Urothelium cell line (cell line): ENCODE measurements around the gene FBXL22.

Experiments
- DNase-seq: peaks from one replicate; pipeline ENCODE4 v3.0.0; 2011; ENCODE audit warnings: low spot score, mixed read lengths
- FAIRE-seq: peaks from 2 replicates; lab custom pipeline; 2011; peaks lifted over from hg19 to GRCh38; lab: Jason Lieb, UNC

FBXL22 gene

DNA sequence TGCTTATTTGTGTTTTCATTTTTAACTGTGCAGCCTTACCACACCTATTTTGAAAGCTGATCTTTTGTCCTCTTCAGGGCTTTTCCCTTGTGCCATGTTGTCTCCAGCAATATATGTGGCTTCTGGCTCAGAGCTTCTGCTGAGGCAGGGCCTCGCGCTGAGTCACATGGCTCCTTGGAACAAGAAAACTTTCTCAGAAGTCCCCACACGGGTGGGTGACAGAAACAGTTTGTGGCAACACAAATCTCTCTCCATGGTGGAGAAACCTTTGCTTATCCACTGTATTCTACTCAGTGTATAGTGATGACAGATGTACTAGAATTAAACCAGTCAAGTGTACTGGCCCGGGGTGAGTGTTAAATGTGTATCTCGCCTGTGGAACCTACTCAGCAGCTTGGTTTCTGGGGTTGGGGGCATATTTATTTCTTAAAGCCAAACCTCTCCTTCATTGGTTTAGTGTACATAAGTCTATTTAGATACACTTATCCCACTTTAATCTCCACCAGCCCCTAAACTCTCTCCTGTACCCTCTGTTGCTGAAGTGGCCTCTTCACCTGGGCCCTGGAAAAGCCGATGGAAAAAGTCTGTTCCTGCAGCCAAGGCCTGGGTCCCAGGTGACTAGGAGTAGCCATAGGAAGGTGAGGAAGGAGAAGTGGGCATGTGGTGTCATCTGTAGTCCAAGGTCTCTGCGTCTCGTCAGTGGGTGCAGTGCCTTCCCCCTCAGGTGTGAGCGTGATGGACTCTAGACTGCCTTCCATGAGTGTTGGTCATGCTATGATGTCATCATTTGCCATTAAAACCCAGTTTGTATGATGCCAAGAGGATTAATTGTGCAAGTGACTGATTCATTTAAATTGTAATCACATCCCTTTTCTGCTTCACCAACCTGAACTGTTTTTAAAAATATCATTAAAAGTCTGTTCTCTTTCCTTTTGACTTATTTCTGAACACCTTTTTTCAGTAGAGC lies 3.2 kb upstream of the FBXL22 start:
- FAIRE-seq (no peak), DNase-seq (no peak)

DNA sequence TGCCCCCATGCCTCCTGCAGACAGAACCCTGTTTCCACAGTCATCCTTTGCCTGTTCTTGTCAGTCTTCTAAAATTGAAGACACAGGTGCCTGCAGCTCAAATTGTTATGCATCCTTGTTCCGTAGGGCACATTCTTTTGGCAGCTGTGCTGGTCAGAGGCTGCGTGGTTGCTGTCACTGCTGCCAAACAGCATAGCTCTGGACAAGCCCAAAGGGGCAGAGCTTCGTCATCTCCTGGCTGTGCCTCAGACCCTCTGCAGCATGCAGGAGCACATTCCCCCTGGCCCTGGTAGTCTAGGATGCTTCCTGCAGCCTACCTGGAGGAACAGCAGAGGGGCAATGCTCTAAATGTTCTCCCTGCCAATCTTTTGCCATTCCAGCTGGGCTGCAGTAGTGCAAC lies 2.1 kb upstream of the FBXL22 start:
- no peak for DNase-seq
- FAIRE-seq, result no peak

DNA sequence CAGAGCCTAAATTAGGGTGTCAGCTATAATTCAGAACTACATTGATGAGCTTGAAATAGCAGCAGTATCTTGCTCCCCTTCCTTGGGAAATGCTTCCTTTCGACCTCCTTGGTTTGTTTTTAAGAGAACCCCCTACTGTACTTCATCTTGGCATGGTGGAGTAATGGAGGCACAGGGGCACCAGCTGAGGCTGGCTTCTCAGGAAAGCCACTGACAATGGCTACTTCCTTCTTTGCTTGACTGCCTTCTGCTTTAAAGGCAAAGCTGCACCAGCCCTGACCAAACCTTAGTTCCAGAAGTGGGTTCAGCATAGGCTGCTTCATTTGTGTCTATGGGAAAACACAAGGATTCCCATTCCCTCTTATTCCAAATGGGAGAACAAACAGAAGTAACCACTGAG lies 1.5 kb upstream of the FBXL22 start:
- DNase-seq, result no peak
- no peak for FAIRE-seq

DNA sequence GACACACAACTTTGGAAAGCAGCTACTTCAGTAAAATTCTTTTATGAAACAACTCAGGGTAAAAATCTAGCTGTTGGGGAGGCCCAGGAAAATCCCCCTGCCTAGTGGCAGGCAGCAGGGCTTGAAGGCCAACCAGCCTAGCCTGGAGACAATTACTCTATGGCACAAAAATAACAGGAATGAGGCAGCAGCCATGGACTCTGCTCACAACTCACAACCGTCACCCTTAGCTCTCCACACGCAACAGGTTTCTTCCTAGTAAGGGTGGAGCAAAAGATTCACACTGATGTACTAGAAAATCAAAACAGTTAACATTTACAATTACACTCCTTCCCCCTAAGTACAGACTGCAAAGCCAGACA lies 530 bp upstream of the FBXL22 start:
- FAIRE-seq, result no peak
- no peak for DNase-seq

DNA sequence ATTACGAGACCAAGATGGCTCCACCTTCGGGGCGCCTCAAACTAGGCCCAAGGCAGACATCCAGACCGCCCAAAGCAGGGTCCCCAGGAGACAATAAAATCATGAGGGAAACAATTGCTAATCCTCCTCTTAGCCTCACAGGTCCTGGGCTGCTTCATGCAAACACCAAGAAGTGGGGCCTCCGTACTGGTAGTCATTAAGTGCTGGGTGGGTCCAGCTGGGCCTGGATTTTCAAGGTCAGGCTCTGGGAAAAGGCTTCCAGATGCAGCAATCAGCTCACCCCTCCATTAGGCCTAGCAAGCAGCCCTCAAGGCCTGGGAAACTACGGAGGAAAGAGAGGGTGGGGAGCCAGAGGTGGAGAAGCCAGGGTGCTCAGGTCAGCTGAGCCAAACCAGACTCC lies 634 bp downstream of the FBXL22 start:
- DNase-seq, result no peak
- no peak for FAIRE-seq

DNA sequence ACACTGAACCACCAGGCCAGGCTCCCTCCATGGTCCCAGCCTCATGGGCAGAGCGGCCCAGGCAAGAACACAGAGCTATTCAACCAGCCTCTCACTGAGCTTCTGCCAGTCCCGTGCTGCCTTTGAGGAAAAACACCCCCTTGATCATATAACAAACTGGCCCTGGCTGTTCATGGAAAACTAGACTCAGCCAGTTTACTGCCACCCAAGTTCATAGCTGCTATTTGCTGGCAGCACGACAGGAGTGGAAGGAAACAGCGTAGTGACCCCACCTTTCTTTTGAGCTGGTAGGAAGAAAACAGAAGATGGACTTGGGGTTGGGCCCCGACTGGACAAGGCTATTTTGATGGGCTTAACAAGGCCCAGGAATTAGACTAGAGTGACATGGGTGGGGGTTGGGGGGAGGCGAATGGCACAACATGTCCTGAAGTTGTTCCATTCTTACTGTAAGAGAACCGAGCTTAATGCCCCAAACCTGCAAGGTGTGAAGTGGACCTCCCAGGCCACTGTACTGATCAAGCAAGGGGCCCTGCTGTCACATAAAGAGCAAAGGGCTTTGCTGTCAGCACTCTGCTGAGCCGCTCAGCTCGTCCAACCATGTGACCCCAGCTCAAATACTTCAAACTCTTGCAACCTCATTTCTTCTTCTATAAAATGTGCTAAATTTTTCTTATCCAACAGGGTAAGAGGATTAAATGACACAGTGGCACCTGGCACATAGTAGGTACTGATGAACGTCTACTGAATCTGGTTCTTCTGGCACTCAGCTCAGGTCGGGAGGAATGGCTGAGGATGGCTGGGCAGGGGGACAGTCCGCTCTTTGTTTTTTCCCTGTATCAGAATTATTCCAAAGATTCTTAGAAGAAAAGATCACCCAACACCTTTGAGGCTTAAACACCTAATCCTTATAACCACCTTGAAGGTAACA lies 1.6 kb downstream of the FBXL22 start:
- no peak for DNase-seq
- no peak for FAIRE-seq

DNA sequence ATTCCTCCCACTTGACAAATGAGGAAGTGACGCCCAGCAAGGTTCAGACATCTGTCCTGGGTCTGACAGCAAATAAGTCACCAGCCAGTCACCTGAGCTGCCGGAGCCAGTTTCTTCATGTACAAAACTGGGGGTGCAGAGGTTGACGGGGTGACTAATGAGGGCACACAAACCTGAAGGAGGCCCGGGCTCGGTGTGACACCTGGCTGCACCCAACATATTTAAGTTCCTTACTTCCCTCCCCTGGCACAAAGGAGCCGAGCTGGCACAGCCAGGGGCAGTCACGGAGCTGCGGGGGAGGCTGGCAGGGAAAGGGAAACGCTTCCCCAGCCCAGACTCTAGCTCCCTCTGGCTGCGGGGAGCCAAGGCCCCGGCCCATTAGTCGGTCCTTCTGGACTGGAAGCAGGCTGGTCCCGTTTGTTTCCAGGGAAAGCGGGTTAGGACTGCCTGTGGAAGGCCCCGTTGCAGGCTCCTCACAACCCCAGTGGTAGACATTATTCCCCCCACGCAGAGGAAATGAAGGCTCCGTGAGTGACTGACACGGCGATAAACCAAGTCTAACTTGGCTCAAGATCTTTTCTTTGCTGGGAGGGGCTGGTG lies 2.3 kb downstream of the FBXL22 start:
- no peak for FAIRE-seq
- peak; percentile 70 for DNase-seq

DNA sequence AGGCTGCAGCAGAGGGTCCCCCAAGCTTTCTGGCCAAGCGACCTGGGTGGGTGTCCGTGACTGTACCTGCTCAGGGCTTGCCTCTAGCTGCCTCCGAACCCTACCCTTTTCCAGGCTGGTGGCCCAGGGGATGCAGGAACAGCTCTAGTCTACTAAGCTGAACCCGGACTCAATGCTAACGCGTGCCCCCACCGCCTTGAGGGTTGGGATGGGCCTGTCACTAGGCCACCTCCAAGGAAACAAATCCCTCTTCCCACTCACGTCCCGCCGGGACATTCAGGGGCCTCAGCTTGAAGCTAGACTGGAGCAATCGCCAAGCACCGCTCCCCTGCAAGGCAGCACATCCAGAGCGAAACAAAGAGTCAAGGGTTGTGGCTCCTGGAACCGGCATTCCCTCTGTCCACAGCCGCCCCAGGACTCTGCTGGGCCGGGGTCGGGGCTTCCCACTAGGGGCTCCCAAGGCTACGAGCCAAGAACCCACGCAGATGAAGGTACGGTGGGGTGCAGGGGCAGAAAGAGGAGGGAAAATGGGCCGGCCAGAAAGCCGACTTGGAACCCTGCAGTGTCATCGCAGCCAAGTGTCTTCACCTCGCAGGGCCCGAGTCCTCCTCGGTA lies 2.9 kb downstream of the FBXL22 start:
- FAIRE-seq (no peak), DNase-seq (peak; percentile 41)

DNA sequence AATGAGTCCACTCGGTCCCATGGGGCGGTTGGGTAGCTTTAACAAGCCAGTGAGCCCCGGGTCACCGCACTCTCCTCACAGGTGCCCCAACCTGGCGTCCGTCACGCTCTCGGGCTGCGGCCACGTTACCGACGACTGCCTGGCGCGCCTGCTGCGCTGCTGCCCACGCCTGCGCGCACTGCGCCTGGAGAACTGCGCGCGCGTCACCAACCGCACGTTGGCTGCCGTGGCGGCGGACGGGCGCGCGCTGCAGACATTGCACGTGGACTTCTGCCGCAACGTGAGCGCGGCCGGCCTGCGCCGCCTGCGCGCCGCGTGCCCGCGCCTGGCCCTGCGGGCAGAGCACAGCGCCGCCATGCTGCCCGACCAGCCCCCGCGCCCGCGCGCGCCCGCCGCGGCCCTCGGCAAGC lies 3.4 kb downstream of the FBXL22 start:
- FAIRE-seq, result peak; percentile 99
- DNase-seq, result peak; percentile 99

DNA sequence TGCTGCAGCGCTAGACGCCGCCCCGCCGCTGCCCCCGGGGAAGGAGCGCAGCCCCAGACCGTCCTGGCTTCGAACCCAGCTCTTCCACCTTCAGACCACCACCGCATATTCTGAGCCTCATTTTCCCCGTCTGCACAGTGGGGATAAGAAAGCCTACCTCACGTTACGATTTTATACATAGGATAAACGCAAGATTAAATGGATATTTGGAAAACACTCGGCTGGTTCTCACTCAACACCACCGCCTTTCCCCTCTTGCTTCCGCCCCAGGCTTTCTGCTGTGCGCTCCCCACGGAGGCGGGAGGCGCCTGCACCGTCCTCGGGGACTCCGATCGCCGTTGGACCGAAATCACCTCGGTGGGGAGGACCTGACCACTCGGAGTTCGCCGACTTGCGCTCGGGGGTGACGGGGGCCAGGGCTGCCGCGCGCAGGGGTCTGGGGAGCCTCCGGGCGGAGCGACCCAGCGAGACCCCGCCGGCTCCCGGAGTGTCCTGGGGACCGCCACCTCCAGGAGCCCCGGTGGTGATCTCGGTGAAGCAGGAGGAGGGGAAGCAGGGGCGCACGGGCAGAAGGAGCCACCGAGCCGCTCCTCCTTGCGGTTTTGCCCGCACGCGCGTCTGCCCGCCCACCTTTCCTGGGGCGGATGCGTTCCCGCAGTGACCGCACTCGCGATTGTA lies 4.0 kb downstream of the FBXL22 start:
- peak; percentile 66 for DNase-seq
- no peak for FAIRE-seq

DNA sequence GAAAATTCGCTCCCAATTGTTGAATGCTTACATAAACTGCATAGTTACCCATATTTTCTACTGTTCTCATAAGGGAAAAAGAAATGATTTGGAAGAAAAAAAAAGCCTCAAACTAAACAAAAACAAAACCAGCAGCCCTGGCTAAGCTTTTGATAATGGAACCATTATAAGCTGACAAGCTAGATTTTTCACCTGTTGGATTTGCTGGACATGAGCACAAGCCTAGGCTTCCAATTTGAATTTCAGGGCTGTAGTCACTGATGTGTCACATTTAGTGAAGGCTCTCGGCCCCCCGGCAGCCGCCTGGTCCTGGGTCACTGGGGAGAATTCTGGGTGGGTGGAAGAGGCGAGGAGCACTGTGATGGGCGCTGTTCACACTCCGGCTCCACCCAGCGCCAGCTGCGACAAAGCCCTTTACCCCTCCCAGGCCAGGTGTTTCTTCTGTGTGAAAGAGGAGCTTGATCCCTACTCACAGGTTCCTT lies 4.6 kb downstream of the FBXL22 start:
- DNase-seq (no peak), FAIRE-seq (no peak)

DNA sequence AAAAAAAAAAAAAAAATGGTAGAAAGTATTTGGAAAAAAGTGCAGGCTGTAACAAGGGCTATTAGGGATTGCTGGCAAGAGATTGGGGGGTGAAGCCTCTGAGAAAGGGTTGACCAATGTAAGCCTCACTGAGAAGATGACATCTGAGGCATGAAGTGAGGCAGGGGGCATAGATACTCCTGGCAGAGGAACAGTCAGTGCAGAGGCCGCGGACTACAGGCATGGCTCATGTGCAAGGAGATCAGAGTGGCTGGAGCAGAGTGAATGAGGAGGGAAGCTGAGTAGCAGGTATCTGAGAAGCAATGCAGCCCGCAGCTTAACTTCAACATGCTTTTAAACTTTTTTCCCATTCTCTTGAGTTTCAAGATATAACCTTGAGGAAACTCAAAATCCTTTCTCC lies 5.4 kb downstream of the FBXL22 start:
- DNase-seq (no peak), FAIRE-seq (no peak)

DNA sequence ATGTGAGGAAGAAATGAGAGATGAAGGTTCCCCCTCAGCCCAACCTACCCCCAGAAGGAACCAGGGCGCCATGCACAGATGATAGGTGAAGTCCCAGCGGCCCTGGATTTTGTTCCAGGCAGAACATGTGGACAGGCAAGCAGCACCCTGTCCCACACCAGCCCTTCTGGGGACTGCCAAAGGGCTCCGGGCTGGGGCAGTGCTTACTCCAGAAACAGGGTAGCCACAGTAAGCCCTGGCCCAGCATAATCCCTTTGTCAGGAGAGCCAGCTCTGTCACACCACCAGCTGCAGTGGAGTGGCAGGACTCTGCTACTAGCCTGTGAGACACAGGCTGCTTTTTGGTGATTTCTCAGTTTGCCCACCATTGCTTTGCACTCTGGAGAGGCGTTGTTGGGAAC lies 6.3 kb downstream of the FBXL22 start:
- FAIRE-seq (no peak), DNase-seq (no peak)

DNA sequence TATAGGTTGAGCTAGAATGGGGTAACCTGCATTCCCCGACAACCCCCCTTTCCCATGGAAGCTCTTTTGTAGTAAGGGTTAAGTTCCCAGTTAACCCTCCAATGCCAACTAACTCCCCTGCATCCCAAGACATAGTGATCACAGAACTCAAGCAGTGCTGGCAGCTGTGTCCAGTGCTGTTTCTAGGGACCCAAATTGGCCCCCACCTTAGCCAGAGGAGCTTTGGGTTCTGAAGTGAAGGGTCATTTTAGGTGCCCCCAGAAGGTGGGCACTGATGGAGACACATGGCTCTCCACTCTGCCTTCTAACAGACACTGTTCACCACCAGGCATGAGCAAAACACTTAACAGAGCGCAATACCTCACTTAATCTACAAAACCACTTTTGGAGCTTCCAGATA lies 7.1 kb downstream of the FBXL22 start:
- FAIRE-seq (no peak), DNase-seq (no peak)

DNA sequence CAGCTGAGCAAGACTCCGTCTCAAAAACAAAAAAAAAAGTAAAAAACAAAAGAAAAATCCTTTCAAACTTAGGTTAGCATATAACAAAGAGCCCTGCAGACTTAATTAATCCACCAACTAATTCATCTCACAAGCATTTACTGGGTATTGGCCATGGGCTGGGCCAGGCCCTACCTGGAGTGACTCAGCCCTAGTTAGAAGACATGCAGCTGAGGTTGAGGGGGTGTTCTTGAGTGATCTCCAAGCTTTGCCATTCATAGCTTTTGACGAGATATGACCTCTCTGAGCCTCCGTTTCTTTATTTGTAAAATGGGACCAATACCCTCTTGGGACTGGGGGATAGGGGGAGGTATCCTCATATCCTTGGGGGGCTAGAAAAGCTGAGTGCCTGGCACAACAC lies 7.8 kb downstream of the FBXL22 start:
- DNase-seq (no peak), FAIRE-seq (no peak)

DNA sequence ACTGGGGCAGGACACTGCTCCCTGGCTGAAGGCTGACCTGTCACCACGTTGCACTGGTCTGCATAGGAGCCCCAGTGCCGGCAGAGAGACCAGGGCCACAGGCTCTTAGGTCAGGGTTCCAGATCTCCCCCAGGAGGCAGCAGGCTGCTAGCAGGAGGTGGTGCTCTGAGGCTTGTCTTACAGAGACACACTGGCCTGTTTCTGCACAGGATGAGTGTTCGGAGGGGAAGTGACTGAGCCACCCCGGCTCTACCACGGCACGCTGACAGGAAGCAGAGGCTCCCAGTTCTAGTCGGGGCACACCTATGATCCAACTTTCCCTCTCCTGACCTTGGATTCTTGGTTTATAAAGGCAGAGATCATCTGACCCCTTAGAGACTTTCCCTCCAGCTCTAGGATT lies 8.6 kb downstream of the FBXL22 start:
- FAIRE-seq, result no peak
- no peak for DNase-seq

DNA sequence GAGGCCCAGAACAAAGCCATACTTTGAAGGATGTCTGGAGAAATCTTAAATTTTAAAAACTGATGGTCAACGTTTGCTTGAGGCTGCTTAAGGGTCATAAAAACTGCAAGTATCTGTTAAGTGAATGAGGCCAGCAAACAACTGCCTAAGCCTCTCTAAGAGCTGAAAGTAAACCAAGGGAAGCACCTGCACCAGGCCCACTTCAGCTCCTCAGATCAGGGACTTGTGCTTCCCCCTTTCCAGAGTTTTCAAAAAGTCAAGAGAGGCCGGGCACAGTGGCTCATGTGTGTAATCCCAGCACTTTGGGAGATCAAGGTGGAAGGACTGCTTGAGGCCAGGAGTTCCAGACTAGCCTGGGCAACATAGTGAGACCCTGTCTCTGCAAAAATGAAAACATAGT lies 9.1 kb downstream of the FBXL22 start:
- DNase-seq (no peak), FAIRE-seq (no peak)

DNA sequence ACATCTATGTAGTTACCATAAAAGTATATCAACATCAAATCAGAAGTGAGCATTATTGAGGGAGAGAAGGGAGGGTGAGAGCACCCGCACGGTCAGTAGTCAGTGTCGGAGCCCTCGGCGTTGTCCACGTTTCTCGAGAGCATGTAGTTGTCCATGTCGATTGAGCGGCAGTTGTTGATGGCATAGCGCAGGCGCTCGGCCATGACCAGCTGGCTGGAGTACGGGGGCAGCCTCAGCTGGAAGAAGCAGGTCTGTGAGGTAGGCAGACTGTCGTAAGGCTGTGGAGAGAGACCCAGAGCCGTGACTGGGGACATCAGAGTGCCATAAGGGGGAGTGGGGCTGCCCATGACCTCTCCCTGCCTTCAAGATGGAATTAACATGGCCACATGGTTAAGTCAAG lies 11.8 kb downstream of the FBXL22 start:
- FAIRE-seq (no peak), DNase-seq (no peak)

DNA sequence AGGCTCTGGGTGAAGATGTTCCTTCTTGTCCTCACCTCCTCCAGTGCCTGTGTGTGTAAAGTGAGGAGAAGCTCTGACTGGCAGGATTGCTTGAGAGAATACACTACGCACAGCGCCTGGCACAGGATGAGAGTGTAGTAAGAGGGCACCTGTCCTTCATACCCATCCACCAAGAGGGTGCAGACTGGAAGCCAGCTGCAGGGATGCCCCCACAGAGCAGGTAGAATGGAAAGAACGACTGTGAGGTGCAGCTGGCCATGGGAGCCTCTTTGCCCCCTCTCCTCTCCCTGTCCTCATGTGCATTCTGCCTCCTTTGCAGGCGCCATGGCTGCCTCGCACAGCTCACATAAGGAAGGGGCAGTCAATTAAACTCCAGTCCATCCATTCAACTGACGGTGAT lies 12.3 kb downstream of the FBXL22 start:
- FAIRE-seq (peak; percentile 53), DNase-seq (no peak)

DNA sequence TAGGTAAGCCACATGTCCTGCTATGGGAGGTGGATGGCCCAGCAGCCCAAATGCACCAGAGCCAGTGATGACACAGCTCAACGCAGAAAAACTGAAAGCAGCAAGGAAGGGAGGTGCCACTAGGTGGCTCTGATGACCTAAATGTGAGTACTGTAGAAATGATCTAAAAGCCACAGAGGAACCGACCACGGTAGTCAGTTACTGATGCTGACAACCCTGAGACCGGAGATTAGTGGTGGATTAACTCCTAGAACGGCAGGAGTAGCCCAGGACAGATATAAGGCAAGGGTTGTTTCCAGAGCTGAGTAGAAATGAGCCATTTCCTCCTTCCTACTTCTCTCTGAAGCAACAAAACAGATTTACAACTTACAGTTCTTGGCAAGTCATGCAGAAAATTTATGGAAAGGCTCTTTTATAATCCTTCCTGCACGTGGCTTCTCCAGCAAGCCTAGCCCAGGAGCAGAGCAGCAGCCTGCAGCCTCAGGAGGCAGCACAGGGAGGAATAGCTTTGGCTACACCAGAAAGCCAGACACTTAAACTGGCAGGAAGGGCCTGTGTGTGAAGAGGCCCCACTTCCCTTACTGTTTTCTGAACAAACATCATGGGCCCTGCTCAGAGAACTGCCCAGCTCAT lies 13.1 kb downstream of the FBXL22 start:
- peak; percentile 79 for FAIRE-seq
- DNase-seq, result peak; percentile 85
